GM12801 (cell line): ENCODE data around the gene GSN.

ENCODE experiments used
- CTCF ChIP-seq: IDR thresholded peaks from one replicate; pipeline ENCODE4 v1.5.1; 2011; ENCODE audit warnings: control low read depth; ENCODE audit not compliant: insufficient read length; ENCODE audit errors: extremely low read depth

Gene GSN

DNA sequence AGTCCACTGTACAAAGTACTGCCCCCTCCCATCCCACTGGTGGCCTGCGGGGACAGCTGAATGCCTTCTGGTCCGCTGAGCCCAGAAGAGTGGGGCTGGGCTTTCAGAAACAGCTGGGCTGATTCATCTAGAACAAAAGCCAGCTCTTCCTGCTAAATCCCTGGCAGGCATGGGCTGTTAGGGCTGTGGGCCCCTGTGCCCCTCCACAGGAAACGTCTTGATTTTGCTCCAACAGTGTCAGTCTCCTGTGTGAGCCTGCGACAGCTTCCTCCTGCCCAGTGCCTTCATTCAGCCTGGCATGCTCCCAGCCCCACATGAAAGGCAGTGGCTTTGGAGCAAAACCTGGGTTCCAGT lies 6.9 kb upstream of the GSN start:
- no peak for TF ChIP-seq CTCF

DNA sequence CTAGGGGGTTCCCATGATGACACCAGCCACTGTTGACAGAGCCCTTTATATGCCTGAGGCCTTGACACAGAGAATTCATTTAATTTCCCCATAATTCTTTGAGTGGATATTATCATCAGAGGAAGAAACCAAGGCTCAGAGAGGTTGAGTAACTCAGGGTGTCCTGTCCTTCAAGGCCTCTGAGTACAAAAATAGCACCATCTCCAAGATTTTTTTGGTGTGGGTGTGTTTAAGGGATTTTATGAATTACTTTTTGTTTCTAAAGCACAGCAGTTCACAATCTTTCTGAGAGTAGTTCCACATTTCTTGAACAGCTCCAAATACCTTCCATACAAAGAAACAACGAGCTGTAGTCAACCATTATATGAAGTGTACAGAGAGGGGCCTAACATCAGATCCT lies 6.2 kb upstream of the GSN start:
- TF ChIP-seq CTCF, result no peak

DNA sequence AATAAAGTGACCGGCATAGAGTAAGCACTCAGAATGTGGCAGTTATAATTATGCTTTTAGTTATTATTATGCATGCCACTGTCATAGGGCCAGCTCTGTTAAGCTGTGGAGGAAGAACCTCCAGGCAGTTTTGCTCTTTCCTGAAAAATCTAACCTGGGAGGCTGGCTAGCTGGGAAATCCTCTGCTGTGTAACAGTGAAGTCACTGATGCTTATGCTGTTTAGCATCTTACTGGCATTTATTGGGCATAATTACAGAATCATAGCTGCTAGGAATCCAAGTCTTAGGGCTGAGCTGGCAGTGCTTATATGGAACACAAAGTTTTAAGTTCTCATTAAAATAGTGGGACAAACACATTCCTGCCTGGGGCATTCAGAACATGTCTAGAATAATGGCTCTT lies 5.5 kb upstream of the GSN start:
- TF ChIP-seq CTCF, result no peak

DNA sequence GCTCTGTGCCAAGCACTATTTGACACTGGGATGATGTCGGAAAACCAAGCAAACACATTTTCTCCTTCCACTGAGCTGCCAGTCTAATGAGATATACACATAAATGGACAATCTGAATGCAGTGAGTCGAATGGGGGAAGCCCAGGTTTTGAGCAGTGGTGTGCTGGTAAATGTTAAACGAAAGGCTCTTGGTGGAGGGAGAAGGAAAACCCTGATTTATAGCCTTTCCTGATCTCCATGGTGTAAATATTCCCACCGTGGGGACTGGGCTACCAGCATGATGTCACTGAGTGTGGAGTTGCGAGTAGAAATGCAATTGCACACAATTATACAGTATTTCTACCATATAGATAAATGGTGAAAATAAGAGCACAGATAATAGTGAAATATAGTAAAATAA lies 5.0 kb upstream of the GSN start:
- TF ChIP-seq CTCF, result no peak

- no peak for TF ChIP-seq CTCF
Measured at GRCh38 chr9:121266356-121266755, 1.6 kb upstream of the GSN start.

- TF ChIP-seq CTCF, result no peak
Measured at GRCh38 chr9:121266906-121267650, 884 bp upstream of the GSN start.

DNA sequence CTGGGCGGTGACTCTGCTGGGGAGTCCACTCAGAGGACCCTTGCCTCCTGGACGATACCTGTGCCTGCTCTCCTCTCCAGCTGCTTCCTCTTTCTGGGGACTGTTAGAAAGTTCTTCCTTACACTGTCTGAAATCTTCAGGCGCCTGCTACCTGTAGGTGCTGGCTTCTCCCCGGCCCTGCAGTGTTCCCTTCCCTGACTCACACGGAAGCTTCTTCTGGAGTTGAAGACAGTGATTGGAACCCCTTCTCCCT lies 562 bp downstream of the GSN start:
- no peak for TF ChIP-seq CTCF
